Gastrocnemius medialis (tissue), 4 donors: ENCODE results near the gene EFHD2.

Source experiments
- CTCF ChIP-seq, 5 experiments: fragments of 450-650 bp in 3 of 5; fragments of 200-600 bp in 2 of 5; sonication (generic) in 2 of 5; IDR thresholded peaks in 4 of 5; conservative IDR thresholded peaks in 1 of 5; 1 replicate in 4 of 5; 2 replicates in 1 of 5; pipeline ENCODE4 v1.5.1; 2016 to 2019; ENCODE audit warnings: antibody characterized with exemption in 5 of 5, mild to moderate bottlenecking in 3 of 5, moderate library complexity in 3 of 5
- POLR2A ChIP-seq, 2 donors: fragments of 450-650 bp; IDR thresholded peaks; one replicate each; pipeline ENCODE4 v1.6.1; 2017; ENCODE audit warnings: antibody characterized with exemption in 2 of 2, mild to moderate bottlenecking in 2 of 2, moderate library complexity in 2 of 2

GRCh38 chr1:15436881-15437442, 27.3 kb downstream of the EFHD2 start:
- TF ChIP-seq CTCF (IDR thresholded peaks at IDR 0.05 in 4 of 5, conservative IDR thresholded peaks at IDR 0.05 in 1 of 5) (no peak), POLR2A (IDR thresholded peaks at IDR 0.05) (no peak)
